ENCODE results near the gene FAM210A. TPM values are rescaled to one million over a fixed set of nuclear protein-coding genes. Genes with fewer than 3 reads are reported as not detected.

FAM210A gene
- total and polyA plus RNA-seq, 2 experiments from 2014 or later, result 17.2 to 17.9 TPM

- no peak for TF ChIP-seq ETS1 (IDR thresholded peaks at IDR 0.05)
- TF ChIP-seq NANOG (IDR thresholded peaks at IDR 0.05; ENCODE audit: borderline replicate concordance), result no peak
- no peak for TF ChIP-seq JUNB (IDR thresholded peaks at IDR 0.05; ENCODE audit: unreplicated experiment)
- no peak for TF ChIP-seq STAT1 (IDR thresholded peaks at IDR 0.05; ENCODE audit: unreplicated experiment)
- TF ChIP-seq EZH2 (IDR thresholded peaks at IDR 0.05; ENCODE audit: low read depth, unreplicated experiment), result no peak
- no peak for TF ChIP-seq CTCF (conservative IDR thresholded peaks at IDR 0.05; ENCODE audit: low read depth in 2 of 2)
- no peak for TF ChIP-seq ZNF331 (CRISPR knock-in tag; IDR thresholded peaks at IDR 0.05; ENCODE audit: low read depth)
- TF ChIP-seq ZNF114 (CRISPR knock-in tag; IDR thresholded peaks at IDR 0.05), result no peak
Measured at GRCh38 chr18:13647761-13648160, 78.6 kb downstream of the FAM210A start (continued).

- no peak for DNase-seq (ENCODE audit: low spot score)
- TF ChIP-seq ETS1 (IDR thresholded peaks at IDR 0.05), result no peak
- TF ChIP-seq STAT1 (IDR thresholded peaks at IDR 0.05; ENCODE audit: unreplicated experiment), result no peak
- no peak for TF ChIP-seq JUNB (IDR thresholded peaks at IDR 0.05; ENCODE audit: unreplicated experiment)
- TF ChIP-seq POLR2AphosphoS5 (IDR thresholded peaks at IDR 0.05; ENCODE audit: low read depth), result no peak
- no peak for TF ChIP-seq CTCF (conservative IDR thresholded peaks at IDR 0.05; ENCODE audit: low read depth in 2 of 2)
- TF ChIP-seq ZNF462 (CRISPR knock-in tag; IDR thresholded peaks at IDR 0.05), result no peak
- no peak for TF ChIP-seq EZH2phosphoT487 (IDR thresholded peaks at IDR 0.05; ENCODE audit: unreplicated experiment)
- no peak for TF ChIP-seq ZNF114 (CRISPR knock-in tag; IDR thresholded peaks at IDR 0.05)
- TF ChIP-seq EZH2 (IDR thresholded peaks at IDR 0.05; ENCODE audit: low read depth, unreplicated experiment), result no peak
- TF ChIP-seq ZNF331 (CRISPR knock-in tag; IDR thresholded peaks at IDR 0.05; ENCODE audit: low read depth), result no peak
- no peak for TF ChIP-seq CREB1 (CRISPR knock-in tag; IDR thresholded peaks at IDR 0.05; ENCODE audit: low read depth)
Measured at GRCh38 chr18:13646633-13647032, 79.7 kb downstream of the FAM210A start.

More at GRCh38 chr18:13646633-13647032, 79.7 kb downstream of the FAM210A start:
- peaks cover 5% of the 10 kb centered on the region; the same call in 1 of the 3 replicates for H3K4me1 Mint-ChIP-seq
- H3K9me3 Mint-ChIP-seq, result no peaks in the 10 kb centered on the region
- ATAC-seq, result no peak
- no peak overlapping the region for H3K27ac Mint-ChIP-seq
- H3K27ac ChIP-seq (ENCODE audit: low read depth), result no peak overlapping the region
- no peaks in the 10 kb centered on the region for H3K79me2 ChIP-seq (replicated peaks; ENCODE audit: insufficient read depth)
- no peaks in the 10 kb centered on the region for H3K9me2 ChIP-seq (ENCODE audit: insufficient read depth)
- H3K27me3 ChIP-seq (ENCODE audit: insufficient read depth), result peaks cover 8% of the 10 kb centered on the region; the same call in 1 of the 2 replicates
- peaks cover 4% of the 10 kb centered on the region for H3K27me3 Mint-ChIP-seq (ENCODE audit: insufficient read depth, low read depth, poor library complexity)
- H3K36me3 Mint-ChIP-seq (ENCODE audit: low read depth), result no peaks in the 10 kb centered on the region
- H3K4me3 Mint-ChIP-seq, result no peak overlapping the region
- no peak overlapping the region for H3K4me3 ChIP-seq
- H3K4me1 ChIP-seq (ENCODE audit: insufficient read depth), result no peaks in the 10 kb centered on the region
- H3K4me2 ChIP-seq, result no peak overlapping the region
- no peaks in the 10 kb centered on the region for H3K36me3 ChIP-seq (ENCODE audit: insufficient read depth)
- H2AFZ ChIP-seq, result no peak overlapping the region
- H4K20me1 ChIP-seq (replicated peaks; ENCODE audit: insufficient read depth), result no peaks in the 10 kb centered on the region
- H3F3A ChIP-seq (replicated peaks; ENCODE audit: low read depth), result no peaks in the 10 kb centered on the region

Measured in GM23338 (cell line).